Panc1 (cell line): ENCODE results near the gene DLGAP1. TPM values are rescaled to one million over a fixed set of nuclear protein-coding genes. Genes with fewer than 3 reads are reported as not detected.

Source experiments
- ATAC-seq: fragments of 200-7000 bp; cut with Tn5 transposase; 2 replicates; pipeline ENCODE4 v1.9.1; 2020; ENCODE audit warnings: mild to moderate bottlenecking, moderate library complexity
- BruUV-seq: library from RNA; stranded (reverse); fragments of 400-500 nt; replicated peaks from 2 replicates; lab custom pipeline; 2021; lab: Mats Ljungman, UMichigan
- CTCF ChIA-PET: fragments of 300-600 bp; sonication (Branson Sonifier 250); formaldehyde crosslinking; loops from one replicate; lab custom pipeline; 2022; ENCODE audit warnings: antibody characterized with exemption; lab: Charles Lee
- POLR2A ChIA-PET: fragments of 300-600 bp; sonication (Branson Sonifier 250); formaldehyde crosslinking; loops from one replicate; lab custom pipeline; 2022; ENCODE audit warnings: antibody characterized with exemption; lab: Charles Lee
- DNase-seq: peaks from one replicate; pipeline ENCODE4 v3.0.0-alpha.2; 2010; ENCODE audit warnings: low read depth, low spot score
- H3K27ac ChIP-seq: 2 replicates; pipeline ENCODE4 v1.5.1; 2011; ENCODE audit warnings: mild to moderate bottlenecking, low read length, inconsistent platforms
- H3K27me3 ChIP-seq: fragments of 200-500 bp; sonication (Bioruptor generic); 2 replicates; pipeline ENCODE4 v1.6.0; 2014; ENCODE audit warnings: low read length, inconsistent platforms; ENCODE audit not compliant: control insufficient read depth, insufficient read depth
- H3K36me3 ChIP-seq: fragments of 200-500 bp; sonication (Bioruptor generic); 2 replicates; pipeline ENCODE4 v1.5.1; 2014; ENCODE audit warnings: inconsistent platforms, mild to moderate bottlenecking, low read length, moderate library complexity; ENCODE audit not compliant: control insufficient read depth, insufficient read depth
- H3K4me1 ChIP-seq: 2 replicates; pipeline ENCODE4 v1.5.1; 2011; ENCODE audit warnings: inconsistent platforms, mild to moderate bottlenecking, low read length, moderate library complexity; ENCODE audit not compliant: control insufficient read depth, insufficient read depth
- H3K4me3 ChIP-seq, 2 experiments: 2 replicates each; pipeline ENCODE4 v1.5.1; 2011 to 2012; ENCODE audit warnings: low read depth in 2 of 2, low read length in 2 of 2, mild to moderate bottlenecking in 2 of 2, inconsistent platforms in 1 of 2, moderate library complexity in 1 of 2
- H3K9me3 ChIP-seq: fragments of 200-500 bp; sonication (Bioruptor generic); 2 replicates; pipeline ENCODE4 v1.5.1; 2014; ENCODE audit warnings: low read depth, mild to moderate bottlenecking, inconsistent platforms, low read length, moderate library complexity; ENCODE audit not compliant: control insufficient read depth, insufficient read depth
- CTCF ChIP-seq: fragments of 450-650 bp; IDR thresholded peaks from 2 replicates; pipeline ENCODE4 v1.5.1; 2017; ENCODE audit warnings: mild to moderate bottlenecking
- POLR2AphosphoS5 ChIP-seq: IDR thresholded peaks from 2 replicates; pipeline ENCODE4 v1.6.1; 2012; ENCODE audit warnings: mild to moderate bottlenecking, low read depth, low read length, moderate library complexity
- REST ChIP-seq, 2 experiments: IDR thresholded peaks; 2 replicates each; pipeline ENCODE4 v1.6.1; 2011 to 2012; ENCODE audit warnings: low read depth in 2 of 2, control low read depth in 1 of 2, low read length in 1 of 2, mild to moderate bottlenecking in 1 of 2, moderate library complexity in 1 of 2; ENCODE audit not compliant: insufficient read depth in 1 of 2
- SIN3A ChIP-seq: IDR thresholded peaks from 2 replicates; pipeline ENCODE4 v1.6.1; 2012; ENCODE audit warnings: low read depth, mild to moderate bottlenecking, low read length, moderate library complexity, borderline replicate concordance; ENCODE audit not compliant: insufficient read depth
- TCF7L2 ChIP-seq: IDR thresholded peaks from 2 replicates; pipeline ENCODE4 v1.6.1; 2011; ENCODE audit warnings: mild to moderate bottlenecking, low read depth, low read length, inconsistent platforms
- in situ Hi-C: cut with HindIII; loops from 2 replicates; pipeline ENCODE4 v1.10.0; 2016; ENCODE audit warnings: low sequenced_read_pairs, low pct_unique_long_range_greater_than_20kb
- intact Hi-C: fragments of 100-400 bp; cut with micrococcal nuclease; formaldehyde crosslinking; loops from one replicate; pipeline ENCODE4 v1.10.0; 2022; ENCODE audit not compliant: unreplicated experiment
- total RNA-seq: library from RNA; stranded (reverse); gene quantifications from one replicate; pipeline ENCODE4 v1.2.1, GENCODE V29; 2021; ENCODE audit not compliant: unreplicated experiment

Gene DLGAP1
- total RNA-seq, 1 experiment from 2014 or later, result 1.8 TPM

GRCh38 chr18:3793111-3793510 is 662.0 kb downstream of the DLGAP1 start:
- BruUV-seq, result no TSS peak
- Histone ChIP-seq H3K27ac (no peak overlapping the region), H3K36me3 (no peaks in the 10 kb centered on the region), H3K27me3 (no peaks in the 10 kb centered on the region), H3K9me3 (no peaks in the 10 kb centered on the region), H3K4me3 (no peak overlapping the region), H3K4me1 (peaks cover 4% of the 10 kb centered on the region; the same call in 1 of the 2 replicates)
- intact Hi-C loops, result no loop called here
- ChIA-PET CTCF (no interaction called here), POLR2A (no interaction called here)
- ATAC-seq (no peak), DNase-seq (no peak)
- TF ChIP-seq CTCF (no peak), TCF7L2 (no peak), REST (IDR thresholded peaks at IDR 0.05; ENCODE audit: insufficient read depth in 1 of 2, low read depth in 2 of 2, low read length in 1 of 2) (no peak), SIN3A (no peak), POLR2AphosphoS5 (no peak)
- in situ Hi-C loops, result no loop called here

- ATAC-seq, result no peak
Observed at GRCh38 chr18:3792711-3793110, 662.4 kb downstream of the DLGAP1 start.

More at GRCh38 chr18:3792711-3793110, 662.4 kb downstream of the DLGAP1 start:
- ChIA-PET POLR2A (interaction anchor here (0.6 kb wide), 1 partner anchor 49 kb away, joined by 3 read pairs; no protein-coding TSS in a partner anchor), CTCF (no interaction called here)
- no TSS peak for BruUV-seq
- no peak overlapping the region for H3K27ac ChIP-seq
- H3K36me3 ChIP-seq, result no peaks in the 10 kb centered on the region
- intact Hi-C loops (no loop called here), in situ Hi-C loops (no loop called here)
- no peaks in the 10 kb centered on the region for H3K27me3 ChIP-seq
- H3K4me3 ChIP-seq, result no peak overlapping the region
- no peak for TF ChIP-seq TCF7L2
- TF ChIP-seq REST (IDR thresholded peaks at IDR 0.05; ENCODE audit: insufficient read depth in 1 of 2, low read depth in 2 of 2, low read length in 1 of 2), result no peak
- TF ChIP-seq POLR2AphosphoS5, result no peak
- TF ChIP-seq SIN3A, result no peak
- TF ChIP-seq CTCF, result no peak
- no peaks in the 10 kb centered on the region for H3K9me3 ChIP-seq
- no peak for DNase-seq
- H3K4me1 ChIP-seq, result peaks cover 4% of the 10 kb centered on the region; the same call in 1 of the 2 replicates
